GM13977 (cell line): ENCODE measurements around the gene CYTH1.

Source experiments
- DNase-seq: peaks from one replicate; pipeline ENCODE4 v3.0.0; 2012; ENCODE audit warnings: low spot score
- CTCF ChIP-seq: IDR thresholded peaks from 2 replicates; pipeline ENCODE4 v1.5.1; 2012; ENCODE audit warnings: mild to moderate bottlenecking, control low read depth; ENCODE audit not compliant: insufficient read depth; ENCODE audit errors: extremely low read depth, missing control alignments
- in situ Hi-C: fragments of 300-500 bp; cut with MboI; formaldehyde crosslinking; loops from one replicate; pipeline ENCODE4 v1.12.0; 2022; ENCODE audit warnings: low sequenced_read_pairs, low pct_unique_long_range_greater_than_20kb, mixed read lengths, inconsistent platforms; ENCODE audit not compliant: unreplicated experiment

The CYTH1 gene

GRCh38 chr17:78808163-78808562 is 26.1 kb upstream of the CYTH1 start:
- in situ Hi-C loops, result no loop called here
- no peak for TF ChIP-seq CTCF
- no peak for DNase-seq

GRCh38 chr17:78806451-78806850 is 24.4 kb upstream of the CYTH1 start:
- TF ChIP-seq CTCF, result no peak
- in situ Hi-C loops, result no loop called here
- no peak for DNase-seq

GRCh38 chr17:78805301-78805700 is 23.2 kb upstream of the CYTH1 start:
- TF ChIP-seq CTCF, result no peak
- no peak for DNase-seq
- in situ Hi-C loops, result no loop called here

GRCh38 chr17:78804777-78805176 is 22.7 kb upstream of the CYTH1 start:
- in situ Hi-C loops, result no loop called here
- DNase-seq, result no peak
- no peak for TF ChIP-seq CTCF

GRCh38 chr17:78803186-78803845 is 21.2 kb upstream of the CYTH1 start:
- in situ Hi-C loops, result no loop called here
- no peak for DNase-seq
- no peak for TF ChIP-seq CTCF

GRCh38 chr17:78802459-78802858 is 20.4 kb upstream of the CYTH1 start:
- in situ Hi-C loops, result no loop called here
- no peak for DNase-seq
- no peak for TF ChIP-seq CTCF
